ENCODE results near the gene NFYC.

- TF ChIP-seq POLR2AphosphoS5 (IDR thresholded peaks at IDR 0.05) (no peak), CTCF (IDR thresholded peaks at IDR 0.05) (no peak), POLR2A (IDR thresholded peaks at IDR 0.05) (no peak)
These were observed 96.4 kb downstream of the NFYC start for GRCh38 chr1:40787737-40788560.

All from stomach (tissue), 4 donors.